T-helper 1 cell treated with Interleukin-12 subunit alpha and Interleukin-12 subunit beta and Interleukin-4 antibody, amounts not matched to agents 30 μg/mL and 1 μg/mL, for 36 hours (primary cell): ENCODE measurements around the gene RRAS.
A peak's percentile ranks its signal among the peaks of the same experiment; 100 is the strongest.

Experiments
- H3K27ac Mint-ChIP-seq: one replicate; pipeline ENCODE4 v1.8.0; 2021; ENCODE audit warnings: mild to moderate bottlenecking, mixed read lengths
- H3K27me3 Mint-ChIP-seq: one replicate; pipeline ENCODE4 v1.8.0; 2021; ENCODE audit warnings: low read depth, mixed read lengths
- H3K36me3 Mint-ChIP-seq: one replicate; pipeline ENCODE4 v1.8.0; 2021; ENCODE audit warnings: low read depth, mixed read lengths
- H3K4me1 Mint-ChIP-seq: one replicate; pipeline ENCODE4 v1.8.0; 2021; ENCODE audit warnings: low read depth, mixed read lengths
- H3K4me3 Mint-ChIP-seq: one replicate; pipeline ENCODE4 v1.8.0; 2021; ENCODE audit warnings: mild to moderate bottlenecking, moderate library complexity, mixed read lengths
- H3K9me3 Mint-ChIP-seq: one replicate; pipeline ENCODE4 v1.8.0; 2021; ENCODE audit warnings: mixed read lengths

RRAS gene

GRCh38 chr19:49640113-49640898 is at the start of gene RRAS:
Gene RRAS, minus strand, starts transcription at chr19:49640143. Its CDS starts 45 bp downstream, at chr19:49640098.
- Mint-ChIP-seq H3K4me1 (peaks cover 48% of the 10 kb centered on the region), H3K4me3 (peak within 1 kb of the TSS; percentile 98), H3K27ac (peak within 1 kb of the TSS; percentile 99), H3K27me3 (no peaks in the 10 kb centered on the region), H3K9me3 (no peaks in the 10 kb centered on the region), H3K36me3 (peaks cover 13% of the 10 kb centered on the region)

- H3K36me3 Mint-ChIP-seq = peaks cover 18% of the 10 kb centered on the region
- peak within 1 kb of the TSS; percentile 41 for H3K27ac Mint-ChIP-seq
- H3K4me3 Mint-ChIP-seq = peak within 1 kb of the TSS; percentile 93
- peaks cover 18% of the 10 kb centered on the region for H3K4me1 Mint-ChIP-seq
- H3K27me3 Mint-ChIP-seq = peaks cover 12% of the 10 kb centered on the region
- H3K9me3 Mint-ChIP-seq = no peaks in the 10 kb centered on the region
These were observed 49.5 kb upstream of the RRAS start, which contains the start of gene ADM5 for GRCh38 chr19:49689133-49690078. Gene ADM5, plus strand, starts transcription at chr19:49689594. Its CDS starts 244 bp downstream, at chr19:49689838.

- Mint-ChIP-seq H3K4me1 (peaks cover 18% of the 10 kb centered on the region), H3K36me3 (peaks cover 23% of the 10 kb centered on the region), H3K9me3 (no peaks in the 10 kb centered on the region), H3K27me3 (peaks cover 12% of the 10 kb centered on the region), H3K4me3 (no peak overlapping the region), H3K27ac (no peak overlapping the region)
These were observed 48.7 kb upstream of the RRAS start for GRCh38 chr19:49688531-49689132.

- Mint-ChIP-seq H3K36me3 (peaks cover 23% of the 10 kb centered on the region), H3K9me3 (no peaks in the 10 kb centered on the region), H3K27ac (peak overlapping the region; percentile 17), H3K4me1 (peaks cover 18% of the 10 kb centered on the region), H3K27me3 (peaks cover 12% of the 10 kb centered on the region), H3K4me3 (no peak overlapping the region)
These were observed 47.8 kb upstream of the RRAS start for GRCh38 chr19:49687566-49688316.

- Mint-ChIP-seq H3K9me3 (no peaks in the 10 kb centered on the region), H3K4me1 (peaks cover 21% of the 10 kb centered on the region), H3K27me3 (peaks cover 8% of the 10 kb centered on the region), H3K4me3 (no peak overlapping the region), H3K27ac (no peak overlapping the region), H3K36me3 (peaks cover 23% of the 10 kb centered on the region)
These were observed 47.2 kb upstream of the RRAS start for GRCh38 chr19:49687150-49687549.

- H3K4me1 Mint-ChIP-seq = peaks cover 21% of the 10 kb centered on the region
- no peak overlapping the region for H3K27ac Mint-ChIP-seq
- peaks cover 8% of the 10 kb centered on the region for H3K27me3 Mint-ChIP-seq
- no peak overlapping the region for H3K4me3 Mint-ChIP-seq
- H3K36me3 Mint-ChIP-seq = peaks cover 26% of the 10 kb centered on the region
- no peaks in the 10 kb centered on the region for H3K9me3 Mint-ChIP-seq
These were observed 46.7 kb upstream of the RRAS start for GRCh38 chr19:49686503-49687088.

- Mint-ChIP-seq H3K9me3 (no peaks in the 10 kb centered on the region), H3K36me3 (peaks cover 27% of the 10 kb centered on the region), H3K27me3 (peaks cover 7% of the 10 kb centered on the region), H3K4me3 (no peak overlapping the region), H3K27ac (peak overlapping the region; percentile 41), H3K4me1 (peaks cover 18% of the 10 kb centered on the region)
These were observed 45.9 kb upstream of the RRAS start for GRCh38 chr19:49685845-49686332.

GRCh38 chr19:49684983-49685553 is 45.1 kb upstream of the RRAS start:
- H3K27me3 Mint-ChIP-seq = no peaks in the 10 kb centered on the region
- H3K9me3 Mint-ChIP-seq = no peaks in the 10 kb centered on the region
- no peak overlapping the region for H3K27ac Mint-ChIP-seq
- no peak overlapping the region for H3K4me3 Mint-ChIP-seq
- H3K36me3 Mint-ChIP-seq = peaks cover 25% of the 10 kb centered on the region
- H3K4me1 Mint-ChIP-seq = peaks cover 14% of the 10 kb centered on the region

GRCh38 chr19:49684251-49684982 is 44.5 kb upstream of the RRAS start:
- Mint-ChIP-seq H3K27ac (no peak overlapping the region), H3K9me3 (no peaks in the 10 kb centered on the region), H3K36me3 (peaks cover 21% of the 10 kb centered on the region), H3K4me1 (peaks cover 16% of the 10 kb centered on the region), H3K27me3 (no peaks in the 10 kb centered on the region), H3K4me3 (no peak overlapping the region)

- peaks cover 21% of the 10 kb centered on the region for H3K36me3 Mint-ChIP-seq
- H3K4me1 Mint-ChIP-seq = peaks cover 16% of the 10 kb centered on the region
- no peaks in the 10 kb centered on the region for H3K9me3 Mint-ChIP-seq
- no peak overlapping the region for H3K4me3 Mint-ChIP-seq
- no peaks in the 10 kb centered on the region for H3K27me3 Mint-ChIP-seq
- H3K27ac Mint-ChIP-seq = no peak overlapping the region
These were observed 43.9 kb upstream of the RRAS start for GRCh38 chr19:49683814-49684250.

GRCh38 chr19:49682274-49682673 is 42.3 kb upstream of the RRAS start:
- Mint-ChIP-seq H3K4me1 (peaks cover 21% of the 10 kb centered on the region), H3K27ac (no peak overlapping the region), H3K27me3 (no peaks in the 10 kb centered on the region), H3K36me3 (peaks cover 19% of the 10 kb centered on the region), H3K4me3 (no peak overlapping the region), H3K9me3 (no peaks in the 10 kb centered on the region)

GRCh38 chr19:49681830-49682229 is 41.9 kb upstream of the RRAS start:
- Mint-ChIP-seq H3K27me3 (no peaks in the 10 kb centered on the region), H3K4me1 (peaks cover 21% of the 10 kb centered on the region), H3K4me3 (no peak overlapping the region), H3K9me3 (no peaks in the 10 kb centered on the region), H3K36me3 (peaks cover 19% of the 10 kb centered on the region), H3K27ac (no peak overlapping the region)
